GM19099 (cell line): ENCODE data around the gene ICOSLG.
"Not testable (repeated sequence)": the region's sequence is repeated elsewhere in the genome, so short reads cannot be mapped to it uniquely, and the experiment has no call there.

Experiments
- POLR2A ChIP-seq: IDR thresholded peaks from 3 replicates; pipeline ENCODE4 v1.6.1; 2011; ENCODE audit warnings: low read depth; ENCODE audit not compliant: insufficient read length; ENCODE audit errors: extremely low read depth

The ICOSLG gene

DNA sequence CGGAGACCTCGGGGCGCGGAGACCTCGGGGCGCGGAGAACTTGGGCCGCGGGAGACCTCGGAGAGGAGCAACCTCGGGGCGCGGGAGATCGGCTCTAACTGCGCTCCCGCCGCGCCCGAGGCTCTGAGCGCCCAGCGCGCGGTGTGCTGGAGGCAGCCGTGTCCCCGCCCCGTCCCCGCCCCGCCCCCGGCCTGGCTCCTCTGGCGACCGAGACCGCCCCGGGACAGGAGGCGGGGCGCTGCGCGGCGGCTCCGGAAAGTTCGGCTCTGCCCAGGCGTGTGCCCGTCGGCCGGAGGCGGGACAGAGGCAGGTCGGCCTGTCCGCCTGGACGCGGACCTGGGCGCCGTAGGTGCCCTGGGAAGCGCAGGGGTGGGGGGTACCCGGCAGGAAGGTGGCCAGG, at the start of gene ICOSLG:
Gene ICOSLG, minus strand, starts transcription at position 102 of the 400 bp plus-strand sequence. CDS start 126 bp downstream, outside the sequence.
- not testable (repeated sequence) for TF ChIP-seq POLR2A

DNA sequence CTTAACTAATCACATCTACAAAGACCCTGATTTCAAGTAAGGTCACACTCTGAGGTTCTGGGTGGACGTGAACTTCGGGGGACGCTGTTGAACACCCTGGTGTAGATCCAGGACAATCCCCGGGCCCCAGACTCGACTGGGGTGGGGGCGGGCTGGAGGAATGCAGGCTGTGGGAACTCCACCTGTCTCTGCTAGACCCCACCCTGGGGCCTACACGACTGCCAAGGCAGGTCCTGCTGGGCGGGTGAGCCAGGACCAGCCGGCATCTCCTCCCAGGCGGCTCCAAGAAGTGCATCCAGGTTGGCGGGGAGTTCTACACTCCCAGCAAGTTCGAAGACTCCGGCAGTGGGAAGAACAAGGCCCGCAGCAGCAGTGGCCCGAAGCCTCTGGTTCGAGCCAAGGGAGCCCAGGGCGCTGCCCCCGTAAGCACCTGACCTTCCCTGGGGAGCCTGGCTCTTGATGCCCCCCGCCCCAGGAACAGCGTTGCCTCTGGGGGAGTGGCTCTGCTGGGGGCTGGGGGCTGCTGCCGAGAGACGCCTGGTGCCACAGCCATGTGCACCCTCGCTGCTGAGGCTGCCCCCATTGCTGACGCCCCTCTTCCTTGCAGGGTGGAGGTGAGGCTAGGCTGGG, 48.8 kb upstream of the ICOSLG start:
- TF ChIP-seq POLR2A = no peak

- no peak for TF ChIP-seq POLR2A
Measured at GRCh38 chr21:44288251-44289110, 47.7 kb upstream of the ICOSLG start.

GRCh38 chr21:44286716-44287632, 46.2 kb upstream of the ICOSLG start:
- TF ChIP-seq POLR2A = no peak

DNA sequence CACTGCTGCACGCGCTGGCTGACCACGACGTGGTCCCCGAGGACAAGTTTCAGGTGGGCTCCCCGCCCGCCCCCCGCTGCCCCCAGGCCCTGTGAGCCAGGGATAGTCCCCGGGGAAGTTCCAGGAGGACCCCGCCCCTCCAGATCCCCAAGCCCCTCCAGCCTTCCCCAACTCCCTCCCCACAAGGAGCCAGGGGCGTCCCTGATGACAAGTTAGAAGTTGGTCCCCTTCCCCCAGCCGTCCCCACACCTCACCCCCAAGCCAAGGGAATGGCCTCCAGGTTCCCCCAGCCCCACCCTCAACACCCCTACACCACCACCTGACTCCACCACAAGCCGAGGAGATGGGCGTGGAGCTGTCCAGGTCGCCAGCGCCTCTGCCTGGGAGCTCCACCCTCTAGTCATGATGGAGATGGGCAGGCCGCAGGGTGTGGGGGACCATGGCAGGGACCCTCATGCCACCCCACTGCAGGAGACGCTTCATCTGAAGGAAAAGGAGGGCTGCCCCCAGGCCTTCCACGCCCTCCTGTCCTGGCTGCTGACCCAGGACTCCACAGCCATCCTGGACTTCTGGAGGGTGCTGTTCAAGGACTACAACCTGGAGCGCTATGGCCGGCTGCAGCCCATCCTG, 45.5 kb upstream of the ICOSLG start:
- no peak for TF ChIP-seq POLR2A

- no peak for TF ChIP-seq POLR2A
Measured at GRCh38 chr21:44285138-44285992, 44.6 kb upstream of the ICOSLG start, which contains the start of gene AIRE. Gene AIRE (plus strand): TSS chr21:44285876. CDS start chr21:44286007, 131 bp downstream.

GRCh38 chr21:44283948-44284347, 43.2 kb upstream of the ICOSLG start:
- TF ChIP-seq POLR2A = no peak

GRCh38 chr21:44282370-44282769, 41.6 kb upstream of the ICOSLG start:
- no peak for TF ChIP-seq POLR2A

DNA sequence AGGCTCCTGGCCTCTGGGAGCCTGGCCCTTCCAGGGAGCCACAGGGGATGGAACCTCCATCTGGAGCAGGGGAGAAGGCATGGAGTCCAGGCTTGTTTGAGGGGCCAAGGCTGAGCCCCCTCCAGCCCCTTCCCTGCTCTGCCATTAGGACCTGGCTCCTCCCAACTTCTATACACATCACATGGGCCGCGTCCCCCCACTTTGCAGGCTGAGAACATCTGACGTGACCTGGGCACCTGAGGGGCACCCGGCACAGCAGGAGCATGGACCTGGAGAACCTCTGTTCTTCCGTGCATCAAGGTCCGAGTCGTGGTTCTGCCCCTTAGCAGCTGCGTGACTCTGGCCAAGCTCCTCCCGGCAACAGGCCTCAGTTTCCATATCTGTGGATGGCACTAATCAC, 41.1 kb upstream of the ICOSLG start:
- TF ChIP-seq POLR2A = no peak

DNA sequence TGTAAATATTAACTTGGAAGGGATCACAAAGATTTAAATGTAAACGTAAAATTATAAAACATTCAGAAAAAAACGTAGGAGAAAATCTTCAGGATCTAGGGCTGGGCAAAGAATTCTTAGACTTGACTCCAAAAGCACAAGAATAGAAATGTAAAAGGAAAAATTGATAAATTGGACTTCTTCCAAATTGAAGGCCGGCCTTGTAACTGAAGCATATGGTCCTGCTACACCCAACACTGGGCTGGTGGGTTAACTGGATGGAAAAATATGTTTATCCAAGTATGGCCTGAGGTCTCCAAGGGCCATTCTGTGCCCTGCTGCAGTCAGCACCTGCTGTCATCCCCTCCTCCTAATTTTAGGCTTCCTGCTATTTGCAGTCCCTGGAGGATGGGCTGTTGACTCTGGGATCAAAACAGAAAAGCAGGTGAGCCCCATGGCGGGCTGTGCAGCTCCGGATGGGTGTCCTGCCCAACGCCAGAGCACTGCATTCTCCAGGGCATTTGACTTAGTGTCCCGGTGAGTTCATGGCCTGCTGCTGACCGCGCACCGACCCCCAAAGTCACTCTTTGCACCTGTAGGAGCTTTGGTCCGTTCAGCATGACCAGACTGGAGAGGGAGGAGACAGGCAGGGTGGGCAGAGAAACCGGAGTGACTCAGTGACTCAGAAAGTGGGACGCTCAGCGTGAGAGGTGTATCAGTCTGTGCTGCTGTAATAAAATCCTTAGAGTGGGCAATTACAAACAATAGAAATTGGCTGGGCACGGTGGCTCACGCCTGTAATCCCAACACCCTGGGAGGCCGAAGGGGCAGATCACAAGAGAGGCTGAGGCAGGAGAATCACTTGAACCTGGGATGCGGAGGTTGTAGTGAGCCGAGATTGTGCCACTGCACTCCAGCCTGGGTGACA, 38.9 kb upstream of the ICOSLG start:
- TF ChIP-seq POLR2A = no peak

DNA sequence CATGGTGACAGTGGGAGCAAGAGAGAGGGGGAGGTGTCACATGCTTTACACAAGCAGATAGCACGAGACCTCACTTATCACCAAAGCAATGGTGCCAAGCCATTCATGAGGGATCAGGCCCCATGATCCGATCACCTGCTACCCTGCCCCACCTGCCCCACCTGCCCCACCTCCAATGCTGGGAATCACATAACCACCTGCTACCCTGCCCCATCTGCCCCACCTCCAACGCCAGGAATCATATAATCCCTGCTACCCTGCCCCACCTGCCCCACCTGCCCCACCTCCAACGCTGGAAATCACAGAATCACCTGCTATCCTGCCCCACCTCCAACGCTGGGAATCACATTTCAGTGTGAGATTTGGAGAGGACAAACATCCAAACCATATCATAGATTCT, 34.3 kb upstream of the ICOSLG start:
- TF ChIP-seq POLR2A = no peak

- no peak for TF ChIP-seq POLR2A
Measured at GRCh38 chr21:44273046-44273445, 32.3 kb upstream of the ICOSLG start.
